Measurements from ENCODE around the gene SEC16A. TPM values are rescaled to one million over a fixed set of nuclear protein-coding genes. Genes with fewer than 3 reads are reported as not detected.

SEC16A gene
- total and polyA plus RNA-seq, 2 donors (not counting 3 experiments of a cell fraction or from before 2014, with no cell fraction given) = 34.5 to 80.6 TPM

DNA sequence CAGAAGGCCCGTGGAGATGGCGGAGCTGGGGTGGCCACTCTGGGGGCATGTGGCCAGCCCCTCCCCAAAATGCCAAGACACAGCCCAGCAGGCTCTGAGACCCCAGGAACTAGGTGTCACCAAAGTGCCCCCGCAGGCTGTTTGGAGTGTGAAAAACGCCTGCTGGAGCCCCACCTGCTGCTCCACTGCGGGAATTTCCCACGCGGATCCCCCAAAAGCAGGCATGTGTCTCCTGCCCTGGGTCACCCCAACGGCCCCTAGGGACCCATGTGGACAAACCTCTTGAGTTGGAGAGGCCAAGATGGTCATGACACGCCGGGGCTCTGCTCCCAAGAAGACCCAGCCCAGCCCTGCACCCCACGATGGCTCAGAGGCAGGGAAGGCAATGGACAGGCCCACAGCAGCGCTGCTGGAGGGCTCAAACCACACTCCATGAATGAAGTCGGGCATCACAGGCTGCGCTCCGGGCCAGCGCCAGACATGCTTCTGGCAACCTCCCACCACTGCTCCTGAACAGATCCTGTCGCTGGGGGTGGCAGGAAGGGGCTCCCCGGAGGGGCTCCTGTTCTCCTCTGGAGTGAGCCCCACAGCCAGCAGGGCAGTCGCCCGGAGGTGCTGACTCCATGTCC is 47.7 kb upstream of the SEC16A start:
- no peaks in the 10 kb centered on the region for H3K9me3 ChIP-seq (replicated peaks; ENCODE audit: control insufficient read depth, insufficient read depth, low read length)
- no peak overlapping the region for H3K4me3 ChIP-seq (replicated peaks in 1 of 3; ENCODE audit: insufficient read depth in 1 of 3, low read depth in 1 of 3, low read length in 3 of 3)
- DNase-seq (ENCODE audit: low read depth, low spot score) (peak; percentile 52), FAIRE-seq (no peak)
- dilution Hi-C loops (cut with MboI; ENCODE audit: extremely low pct_ligation_motif_present, low sequenced_read_pairs) (no loop called here), intact Hi-C loops (cut with micrococcal nuclease) (loop anchor here (1.0 to 2.0 kb wide), 3 partner anchors 9 to 18 kb away; no protein-coding TSS in a partner anchor)
- H4K20me1 ChIP-seq (replicated peaks; ENCODE audit: control insufficient read depth, extremely low read depth, insufficient read depth, low read length) = no peaks in the 10 kb centered on the region
- no peak overlapping the region for H3K4me2 ChIP-seq (ENCODE audit: insufficient read depth, low read length)
- no TSS peak for BruUV-seq (replicated peaks)
- POLR2A ChIA-PET = interaction anchor here (1.0 to 2.0 kb wide), 6 partner anchors 9 to 114 kb away, joined by 3 to 15 read pairs (median 4); no protein-coding TSS in a partner anchor
- H3K27me3 ChIP-seq (ENCODE audit: control insufficient read depth in 2 of 2, insufficient read depth in 2 of 2, low read length in 2 of 2) = no peaks in the 10 kb centered on the region
- no peaks in the 10 kb centered on the region for H3K9me1 ChIP-seq (replicated peaks; ENCODE audit: control insufficient read depth, extremely low read depth, insufficient read depth, low read length)
- peak overlapping the region; percentile 84 for H3K27ac ChIP-seq (ENCODE audit: insufficient read depth, low read depth, low read length)
- TF ChIP-seq EZH2 (IDR thresholded peaks at IDR 0.05; ENCODE audit: borderline replicate concordance, low read depth, low read length, severe bottlenecking) (no peak), MYC (IDR thresholded peaks at IDR 0.05; ENCODE audit: low read depth, low read length) (no peak), GATA2 (IDR thresholded peaks at IDR 0.05; ENCODE audit: insufficient read depth, insufficient read length, low read depth, low read length) (no peak), POLR2A (IDR thresholded peaks at IDR 0.05; ENCODE audit: low read depth, low read length) (no peak), JUN (IDR thresholded peaks at IDR 0.05; ENCODE audit: borderline replicate concordance, insufficient read depth, insufficient read length, low read depth) (no peak), POLR2AphosphoS5 (IDR thresholded peaks at IDR 0.05; ENCODE audit: insufficient read depth, low read depth, low read length) (no peak), FOS (IDR thresholded peaks at IDR 0.05; ENCODE audit: borderline replicate concordance, insufficient read depth, low read length) (no peak), CTCF (IDR thresholded peaks at IDR 0.05; ENCODE audit: extremely low read depth in 1 of 2, insufficient read depth in 1 of 2, low read depth in 1 of 2, low read length in 2 of 2) (no peak)
- TF ChIP-seq, protein P1, sequence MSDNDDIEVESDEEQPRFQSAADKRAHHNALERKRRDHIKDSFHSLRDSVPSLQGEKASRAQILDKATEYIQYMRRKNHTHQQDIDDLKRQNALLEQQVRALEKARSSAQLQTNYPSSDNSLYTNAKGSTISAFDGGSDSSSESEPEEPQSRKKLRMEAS (IDR thresholded peaks at IDR 0.05; ENCODE audit: insufficient read depth, insufficient read length) = no peak
- CTCF ChIA-PET = interaction anchor here (1.0 to 2.3 kb wide), 11 partner anchors 9 to 101 kb away, joined by 3 to 21 read pairs (median 4); partner anchors contain the start of gene NOTCH1
- H3K79me2 ChIP-seq (ENCODE audit: control insufficient read depth, insufficient read depth, low read length) = peaks cover 96% of the 10 kb centered on the region
- no peak overlapping the region for H2AFZ ChIP-seq (ENCODE audit: low read depth, low read length)
- peak overlapping the region; percentile 17 for H3K9ac ChIP-seq (replicated peaks; ENCODE audit: extremely low read depth, insufficient read depth, low read length)
- peaks cover 9 to 12% of the 10 kb centered on the region in 2 experiments for H3K36me3 ChIP-seq (ENCODE audit: control insufficient read depth in 2 of 2, extremely low read depth in 1 of 2, insufficient read depth in 2 of 2, low read length in 2 of 2)
- peaks cover 57% of the 10 kb centered on the region for H3K4me1 ChIP-seq (ENCODE audit: control insufficient read depth, extremely low read depth, insufficient read depth, low read length)

Data from endothelial cell of umbilical vein (primary cell).